NCI-H82 treated with DMSO at 0.1 percent for 48 hours (cell line): ENCODE results near the gene UPP1.
"Not testable (repeated sequence)": the region's sequence is repeated elsewhere in the genome, so short reads cannot be mapped to it uniquely, and the experiment has no call there.

Source experiments
- DNase-seq: peaks from one replicate; lab custom pipeline; 2025; ENCODE audit not compliant: unreplicated experiment; lab: John Stamatoyannopoulos, UW

The UPP1 gene

DNA sequence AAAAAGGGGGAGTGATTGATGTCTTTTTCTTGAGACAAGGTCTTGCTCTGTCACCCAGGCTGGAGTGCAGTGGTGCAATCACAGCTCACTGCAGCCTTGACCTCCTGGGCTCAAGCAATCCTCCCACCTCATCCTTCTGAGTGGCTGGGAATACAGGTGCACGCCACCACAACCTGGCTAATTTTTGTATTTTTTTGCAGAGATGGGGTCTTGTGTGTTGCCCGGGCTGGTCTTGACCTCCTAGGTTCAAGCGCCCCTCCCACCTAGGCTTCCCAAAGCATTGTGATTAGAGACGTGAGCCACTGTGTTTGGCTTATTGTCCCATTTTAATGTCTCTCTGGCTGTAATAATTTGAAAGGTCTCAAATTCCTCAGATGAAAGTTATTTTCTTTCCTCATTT, 21.8 kb downstream of the UPP1 start:
- no peak for DNase-seq

DNA sequence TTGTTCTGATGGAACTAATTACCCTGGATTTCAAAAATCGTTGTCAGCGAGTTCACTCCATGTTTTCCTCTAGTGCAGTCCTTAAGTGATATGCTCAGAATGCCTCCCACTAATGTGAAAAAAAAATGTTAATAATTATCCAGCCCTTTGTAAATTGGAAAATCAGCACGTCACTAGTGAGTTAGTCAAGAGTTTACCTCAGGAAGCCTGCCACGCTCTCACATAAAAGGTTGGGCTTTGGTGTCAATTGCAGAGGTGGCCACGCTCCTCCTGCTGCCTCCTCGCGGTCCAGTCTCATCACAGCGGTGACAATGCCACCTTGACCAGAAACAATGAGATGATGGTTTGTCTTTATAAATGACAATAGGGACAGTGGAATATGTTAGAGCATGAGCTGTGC, 22.5 kb downstream of the UPP1 start:
- no peak for DNase-seq

DNA sequence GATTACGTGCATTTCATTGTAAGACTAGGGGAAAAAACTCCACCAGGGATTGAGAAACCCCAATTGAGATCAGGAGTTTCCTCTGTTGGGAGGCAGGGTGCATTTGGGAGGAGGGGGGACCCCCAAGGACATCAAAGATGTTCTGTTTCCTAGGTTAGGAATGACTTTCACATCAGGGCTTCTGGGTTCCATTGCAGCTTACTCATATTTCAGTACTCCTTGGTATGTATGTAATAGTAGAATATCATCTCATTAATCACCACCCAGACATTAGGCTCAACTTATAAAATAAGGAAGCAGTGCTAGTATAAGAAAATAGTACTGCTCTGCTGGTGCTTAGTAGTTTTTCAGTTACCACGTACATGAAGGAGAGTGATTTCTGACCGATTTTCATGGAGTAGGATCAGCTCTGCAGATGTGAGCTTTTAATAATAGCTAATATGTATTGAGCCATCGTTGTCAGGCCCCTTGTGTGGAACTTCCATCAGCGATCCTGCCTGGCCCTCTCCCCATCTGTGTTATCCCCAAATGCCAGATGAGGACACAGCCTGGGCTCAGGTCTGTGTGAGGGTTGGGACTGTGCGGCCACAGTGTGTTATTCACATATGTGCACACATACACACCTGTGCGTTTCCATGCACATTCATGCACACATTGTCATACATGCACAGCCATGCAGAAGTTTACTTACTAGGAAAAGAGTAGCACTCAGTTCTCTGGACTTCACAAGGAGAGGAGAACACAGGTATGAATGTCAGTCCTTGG, 23.5 kb downstream of the UPP1 start:
- DNase-seq = no peak

DNA sequence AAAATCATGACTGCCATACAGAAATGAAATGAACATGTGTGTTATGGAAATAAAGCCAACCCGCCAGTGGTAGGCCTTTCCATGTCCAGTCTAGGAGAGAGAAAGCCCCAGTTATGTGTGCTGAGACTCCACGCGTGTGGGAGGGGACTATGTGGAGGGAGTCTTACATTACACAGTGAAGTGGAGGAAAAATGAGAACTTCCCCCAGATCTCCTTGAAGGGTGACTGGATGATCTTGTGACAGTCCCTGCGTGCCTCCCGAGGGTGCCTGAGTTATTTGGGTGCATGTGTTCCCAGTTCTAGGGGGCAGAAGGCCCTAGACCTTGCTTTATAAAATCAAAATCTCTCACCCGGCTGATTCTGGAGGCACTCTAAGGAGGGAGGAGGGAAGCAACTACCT, 24.2 kb downstream of the UPP1 start:
- no peak for DNase-seq

DNA sequence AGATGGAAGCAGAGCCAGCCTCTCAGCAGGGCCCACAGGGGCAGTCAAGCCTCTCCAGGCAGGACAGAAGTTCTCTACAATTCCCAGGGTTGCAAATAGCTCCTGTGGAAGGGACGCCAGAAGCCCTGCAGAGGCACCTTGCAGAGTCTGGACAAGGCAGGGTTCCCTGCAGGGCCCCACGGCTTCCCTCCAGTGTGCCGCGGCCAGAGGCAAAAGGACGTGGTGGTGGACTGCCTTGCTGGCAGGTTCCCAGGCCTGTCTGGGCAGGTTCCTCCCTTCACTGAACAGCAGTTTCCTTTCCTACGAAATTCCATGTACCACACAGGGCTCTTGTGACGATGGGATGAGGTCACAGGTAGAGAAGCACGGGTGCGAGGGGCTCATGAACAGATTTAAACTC, 25.1 kb downstream of the UPP1 start:
- no peak for DNase-seq

DNA sequence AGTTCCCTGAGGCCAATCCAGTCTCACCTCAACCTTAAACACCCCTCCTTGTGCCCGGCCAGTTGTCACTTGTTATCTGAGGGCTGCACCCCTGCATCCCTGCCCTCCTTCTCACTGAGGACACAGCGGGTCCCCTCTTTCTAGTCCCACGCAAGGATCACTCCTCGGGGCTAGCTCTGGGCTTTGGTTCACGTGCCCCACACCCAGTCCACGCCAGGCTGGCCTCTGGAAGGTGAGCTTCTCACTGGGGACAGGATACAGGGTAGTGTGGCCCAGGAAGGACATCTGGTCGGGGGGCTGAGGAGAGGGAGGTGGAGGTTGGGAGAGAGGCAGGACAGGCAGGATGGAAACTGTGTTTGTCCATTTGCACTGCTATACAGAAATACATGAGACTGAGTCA, 25.5 kb downstream of the UPP1 start:
- no peak for DNase-seq

DNA sequence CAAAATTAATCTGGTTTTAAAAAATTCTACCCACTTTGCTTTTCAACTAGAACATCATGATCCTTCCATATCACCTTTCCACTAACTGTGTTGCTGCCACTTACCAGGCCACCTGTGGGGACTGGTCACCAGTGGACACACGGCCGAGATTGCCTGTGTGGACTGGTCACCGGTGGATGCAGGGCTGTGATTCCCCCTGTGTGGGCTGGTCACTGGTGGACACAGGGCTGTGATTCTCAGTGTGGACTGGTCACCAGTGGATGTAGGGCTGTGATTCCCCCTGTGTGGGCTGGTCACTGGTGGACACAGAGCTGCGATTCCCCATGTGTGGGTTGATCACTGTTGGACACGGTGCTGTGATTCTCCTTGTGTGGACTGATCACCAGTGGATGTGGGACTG, 27.0 kb downstream of the UPP1 start:
- DNase-seq = no peak

DNA sequence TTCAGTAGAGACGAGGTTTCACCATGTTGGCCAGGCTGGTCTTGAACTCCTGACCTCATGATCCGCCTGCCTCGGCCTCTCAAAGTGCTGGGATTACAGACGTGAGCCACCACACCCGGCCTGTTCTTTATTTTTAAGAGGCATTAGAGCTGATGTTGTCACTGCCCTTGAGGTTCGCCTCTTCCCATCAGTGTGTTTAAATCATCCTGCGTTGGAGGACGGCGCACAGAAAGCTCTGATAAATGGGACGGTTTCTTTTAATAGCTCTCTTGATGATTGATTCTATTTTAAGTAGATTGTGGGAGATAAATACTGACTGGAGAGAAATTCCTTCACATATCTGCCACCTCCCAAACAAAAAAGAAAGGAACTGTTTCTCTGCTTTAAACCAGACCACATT, 29.0 kb downstream of the UPP1 start:
- no peak for DNase-seq

DNA sequence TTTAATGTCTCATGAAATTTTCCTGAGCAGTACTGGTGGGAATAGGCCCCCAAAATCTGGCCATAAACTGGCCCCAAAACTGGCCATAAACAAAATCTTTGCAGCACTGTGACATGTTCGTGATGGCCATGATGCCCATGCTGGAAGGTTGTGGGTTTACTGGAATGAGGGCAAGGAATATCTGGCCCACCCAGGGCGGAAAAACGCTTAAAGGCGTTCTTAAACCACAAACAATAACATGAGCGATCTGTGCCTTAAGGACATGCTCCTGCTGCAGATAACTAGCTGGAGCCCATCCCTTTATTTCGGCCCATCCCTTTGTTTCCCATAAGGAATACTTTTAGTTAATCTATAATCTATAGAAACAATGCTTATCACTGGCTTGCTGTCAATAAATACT, 31.5 kb downstream of the UPP1 start:
- not testable (repeated sequence) for DNase-seq

DNA sequence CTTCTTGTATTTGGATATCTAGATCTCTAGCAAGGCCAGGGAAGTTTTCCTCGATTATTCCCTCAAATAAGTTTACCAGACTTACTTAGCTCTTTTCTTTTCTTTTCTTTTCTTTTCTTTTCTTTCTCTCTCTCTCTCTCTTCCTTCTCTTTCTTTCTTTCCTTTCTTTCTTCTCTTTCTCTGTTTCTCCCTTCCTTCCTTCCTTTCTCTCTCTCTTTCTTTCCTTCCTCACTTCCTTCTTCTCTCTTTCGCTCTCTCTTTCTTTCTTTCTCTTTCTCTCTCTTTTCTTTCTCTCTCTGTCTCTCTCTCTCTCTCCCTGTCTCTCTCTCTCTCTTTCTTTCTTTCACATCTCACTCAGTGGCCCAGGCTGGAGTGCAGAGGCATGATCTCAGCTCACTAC, 37.0 kb downstream of the UPP1 start:
- DNase-seq = no peak

DNA sequence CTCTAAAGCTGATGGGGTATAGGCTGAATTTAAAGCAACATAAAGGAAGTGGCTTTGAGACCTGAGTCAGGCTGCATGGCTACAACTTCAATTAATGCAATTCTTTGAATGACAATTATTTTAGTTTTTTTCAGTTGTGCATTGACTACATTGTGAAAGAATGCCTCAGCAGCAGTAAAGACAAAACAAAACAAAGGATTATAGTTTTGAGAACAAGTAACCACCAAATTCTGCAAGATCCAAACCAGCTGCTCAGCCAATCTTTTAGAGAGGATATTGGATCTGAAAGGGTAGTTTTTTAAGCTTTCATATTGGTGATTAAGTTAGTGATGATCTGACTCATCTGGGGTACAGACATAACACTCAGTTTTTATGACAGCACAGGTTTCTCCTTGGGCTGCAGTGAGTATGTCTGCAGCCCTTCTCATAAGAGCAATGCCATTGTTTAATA, 41.6 kb downstream of the UPP1 start:
- DNase-seq = no peak

DNA sequence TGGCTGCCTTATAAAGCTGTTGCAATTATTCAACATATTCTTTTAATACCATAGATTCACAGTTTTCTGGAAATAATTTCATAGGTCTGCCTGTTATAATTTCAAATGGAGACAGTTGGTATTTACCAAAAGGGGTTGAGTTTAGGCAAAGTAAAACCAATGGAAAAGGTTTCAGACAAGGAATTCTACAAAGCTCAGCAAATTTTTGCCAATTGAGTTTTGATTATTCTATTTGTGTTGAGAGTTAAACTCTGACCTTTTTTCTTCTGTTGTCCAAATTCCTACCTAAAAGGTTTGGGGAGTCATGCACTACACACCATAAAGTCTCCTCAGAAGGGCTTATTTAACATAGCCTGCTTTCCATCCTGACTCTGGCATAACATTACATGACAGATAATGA, 43.7 kb downstream of the UPP1 start:
- DNase-seq = no peak

DNA sequence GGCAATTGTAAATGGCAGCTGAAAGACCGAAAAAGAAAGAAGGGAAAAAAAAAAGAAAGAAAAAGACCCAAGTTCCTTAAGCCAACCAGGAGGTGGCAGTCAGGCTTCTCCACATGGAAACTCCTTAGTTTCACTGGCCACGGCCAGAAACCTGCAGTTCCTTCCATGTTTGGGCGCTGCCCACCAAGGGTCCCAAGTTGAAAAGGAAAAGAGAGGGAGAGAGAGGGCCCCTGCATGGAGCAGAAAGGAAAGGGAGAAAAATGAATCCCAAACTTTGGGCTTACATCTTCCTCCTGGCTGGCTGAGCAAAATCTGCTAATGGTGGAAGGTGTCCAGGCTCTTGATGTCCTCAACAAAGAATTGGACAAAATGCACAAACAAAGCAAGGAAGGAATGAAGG, 50.4 kb downstream of the UPP1 start:
- no peak for DNase-seq

DNA sequence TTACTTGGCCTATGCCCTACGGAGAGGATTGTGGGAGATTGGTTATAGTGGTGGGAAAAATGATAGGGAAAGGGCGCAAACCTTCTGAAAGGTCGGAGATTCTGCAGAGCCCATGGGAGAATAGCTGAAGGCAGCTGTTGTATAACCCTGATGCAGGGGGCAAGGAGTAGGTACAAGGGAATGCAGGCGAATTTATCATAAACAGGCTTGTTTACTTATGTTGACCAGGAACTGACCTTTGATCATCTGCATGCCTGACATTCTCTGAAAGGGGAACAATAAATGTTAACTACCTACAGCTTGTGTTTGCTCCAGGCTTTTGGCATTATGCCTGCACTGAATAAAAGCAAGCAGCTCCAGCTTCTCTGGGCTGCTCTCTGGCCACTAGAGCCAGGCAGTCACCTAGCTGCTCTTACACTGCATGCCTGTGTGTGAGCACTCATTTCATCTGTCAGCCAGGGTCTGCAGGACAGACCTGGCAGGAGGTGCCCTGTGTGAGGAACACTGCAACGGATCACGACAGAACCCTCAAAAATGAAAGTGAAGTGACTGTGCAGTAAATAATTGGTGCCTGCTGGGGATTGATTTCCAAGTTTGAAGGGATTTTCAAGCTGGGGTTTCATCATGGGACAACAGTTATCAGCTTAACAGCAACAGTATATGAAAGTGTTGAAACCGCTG, 51.1 kb downstream of the UPP1 start:
- no peak for DNase-seq

DNA sequence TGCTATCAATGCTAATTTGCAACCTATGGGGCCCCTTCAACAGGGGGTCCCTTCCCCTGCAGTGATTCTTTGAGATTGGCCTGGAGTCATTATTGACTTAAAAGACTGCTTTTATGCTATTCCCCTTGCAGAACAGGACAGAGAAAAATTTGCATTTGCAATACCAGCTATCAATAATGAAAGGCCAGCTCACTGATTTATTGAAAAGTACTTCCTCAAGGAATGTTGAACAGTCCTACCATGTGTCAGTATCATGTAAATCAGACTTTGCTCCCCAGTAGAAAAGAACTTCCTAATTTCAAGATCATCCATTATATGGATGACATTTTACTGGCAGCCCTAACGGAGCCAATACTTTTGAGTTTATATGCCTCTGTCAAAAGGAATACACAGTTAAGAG, 52.5 kb downstream of the UPP1 start:
- DNase-seq = no peak

DNA sequence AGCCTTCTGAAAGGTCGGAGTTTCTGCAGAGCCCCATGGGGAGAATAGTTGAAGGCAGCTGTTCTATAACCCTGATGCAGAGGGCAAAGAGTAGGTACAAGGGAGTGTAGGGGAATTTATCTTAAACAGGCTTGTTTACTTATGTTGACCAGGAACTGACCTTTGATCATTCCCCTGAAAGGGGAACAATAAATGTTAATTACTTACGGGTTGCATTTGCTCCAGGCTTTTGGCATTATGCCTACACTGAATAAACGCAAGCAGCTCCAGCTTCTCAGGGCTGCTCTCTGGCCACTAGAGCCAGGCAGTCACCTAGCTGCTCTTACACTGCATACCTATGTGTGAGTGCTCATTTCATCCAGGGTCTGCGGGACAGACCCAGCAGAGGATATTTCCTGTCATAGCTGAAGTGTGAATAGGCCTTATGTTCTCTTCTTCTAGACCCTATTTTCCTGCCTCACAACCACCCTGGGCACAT, 55.3 kb downstream of the UPP1 start:
- no peak for DNase-seq

DNA sequence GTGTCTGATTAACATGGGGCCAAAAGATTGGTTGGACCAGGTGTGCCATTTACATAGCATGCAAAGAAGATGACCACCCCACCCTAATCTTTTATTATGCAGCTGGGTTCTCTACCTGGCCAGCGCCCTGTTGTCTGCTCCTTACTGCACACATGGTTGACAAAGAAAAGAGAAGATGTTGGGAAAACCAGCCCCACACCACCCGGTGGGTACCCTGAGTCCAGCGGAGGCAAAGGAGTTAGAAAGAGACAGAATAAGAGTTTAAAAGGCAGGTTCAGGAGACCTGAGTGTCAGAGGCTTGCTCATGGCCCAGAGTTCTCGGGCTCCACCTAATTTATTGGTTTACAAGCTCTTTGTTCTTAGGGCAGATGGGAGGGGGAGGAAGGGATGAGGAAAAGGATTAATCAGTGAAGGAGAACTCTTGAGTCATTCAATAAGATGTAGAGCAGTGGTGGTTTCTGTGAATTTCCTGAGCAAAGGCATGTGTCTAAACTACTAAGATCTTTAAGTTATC, 58.1 kb downstream of the UPP1 start:
- DNase-seq = no peak

DNA sequence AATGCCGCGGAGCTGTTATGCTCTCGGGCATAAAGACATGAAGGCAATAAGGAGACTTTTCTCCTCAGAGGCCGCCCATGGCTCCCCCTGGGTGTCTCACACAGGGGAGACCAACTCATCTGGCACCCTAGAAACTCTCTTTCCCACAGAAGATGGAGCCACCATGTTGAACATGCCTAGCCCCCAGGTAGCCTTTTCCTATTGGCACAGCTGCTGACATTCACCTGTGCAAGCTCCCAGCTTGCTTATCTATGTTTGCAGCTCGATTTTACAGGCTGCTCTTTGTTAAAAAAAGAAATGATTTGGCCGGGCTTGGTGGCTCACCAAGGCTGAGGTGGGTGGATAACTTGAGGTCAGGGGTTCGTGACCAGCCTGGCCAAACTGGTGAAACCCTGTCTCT, 58.6 kb downstream of the UPP1 start:
- not testable (repeated sequence) for DNase-seq

DNA sequence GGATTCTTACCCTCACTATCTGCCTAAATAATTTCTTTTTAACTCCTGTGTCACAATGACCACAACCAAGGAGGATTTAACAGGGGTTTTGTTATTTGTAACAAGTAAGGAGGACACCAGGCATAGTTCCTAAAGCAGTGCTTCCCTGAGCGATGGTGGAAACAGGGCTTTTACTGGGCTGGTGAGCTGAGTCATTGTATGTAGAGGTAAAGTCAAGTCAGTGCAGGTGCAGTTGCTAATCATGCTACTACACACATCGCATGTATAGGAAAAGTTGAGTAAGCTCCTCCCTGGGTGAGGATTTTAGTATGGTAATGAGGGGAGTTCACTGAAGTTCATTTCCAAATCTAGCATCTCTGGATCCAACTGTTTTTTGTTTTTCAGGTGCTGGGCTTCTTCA, 59.2 kb downstream of the UPP1 start:
- no peak for DNase-seq

DNA sequence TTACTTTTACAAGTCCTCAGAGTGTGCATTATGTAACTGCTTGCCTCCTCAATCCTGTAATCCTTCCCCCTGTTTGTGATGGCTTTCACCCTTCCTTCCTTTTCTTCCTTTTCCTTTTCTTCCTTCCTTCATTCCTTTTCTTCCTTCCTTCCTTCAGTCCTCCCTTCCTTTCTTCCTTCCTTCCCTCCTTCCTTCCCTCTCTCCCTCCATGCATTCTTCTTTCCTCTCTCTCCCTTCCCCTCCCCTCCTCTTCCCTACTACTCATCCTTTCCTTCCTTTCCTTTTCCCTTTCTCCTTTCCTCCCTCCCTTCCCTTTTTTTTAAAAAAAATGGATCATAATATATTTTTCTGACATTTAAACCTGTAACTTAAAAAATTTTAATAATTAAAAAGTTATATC, 60.0 kb downstream of the UPP1 start:
- no peak for DNase-seq

DNA sequence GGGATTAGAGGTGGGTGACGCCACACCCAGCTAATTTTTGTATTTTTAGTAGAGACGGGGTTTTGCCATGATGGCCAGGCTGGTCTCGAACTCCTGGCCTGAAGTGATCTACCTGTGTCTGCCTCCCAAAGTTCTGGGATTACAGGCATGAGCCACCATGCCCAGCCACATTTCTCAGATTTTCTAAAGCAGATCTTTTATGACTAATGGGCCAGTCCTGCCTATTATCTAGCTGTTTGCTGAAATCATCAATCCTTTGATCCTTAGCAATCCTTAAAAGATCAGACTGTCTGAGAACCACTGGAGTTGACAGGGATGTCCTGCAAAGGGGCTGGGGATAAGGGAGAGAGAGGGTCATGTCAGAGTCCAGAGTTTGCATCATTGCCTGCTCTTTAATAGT, 61.0 kb downstream of the UPP1 start:
- no peak for DNase-seq

DNA sequence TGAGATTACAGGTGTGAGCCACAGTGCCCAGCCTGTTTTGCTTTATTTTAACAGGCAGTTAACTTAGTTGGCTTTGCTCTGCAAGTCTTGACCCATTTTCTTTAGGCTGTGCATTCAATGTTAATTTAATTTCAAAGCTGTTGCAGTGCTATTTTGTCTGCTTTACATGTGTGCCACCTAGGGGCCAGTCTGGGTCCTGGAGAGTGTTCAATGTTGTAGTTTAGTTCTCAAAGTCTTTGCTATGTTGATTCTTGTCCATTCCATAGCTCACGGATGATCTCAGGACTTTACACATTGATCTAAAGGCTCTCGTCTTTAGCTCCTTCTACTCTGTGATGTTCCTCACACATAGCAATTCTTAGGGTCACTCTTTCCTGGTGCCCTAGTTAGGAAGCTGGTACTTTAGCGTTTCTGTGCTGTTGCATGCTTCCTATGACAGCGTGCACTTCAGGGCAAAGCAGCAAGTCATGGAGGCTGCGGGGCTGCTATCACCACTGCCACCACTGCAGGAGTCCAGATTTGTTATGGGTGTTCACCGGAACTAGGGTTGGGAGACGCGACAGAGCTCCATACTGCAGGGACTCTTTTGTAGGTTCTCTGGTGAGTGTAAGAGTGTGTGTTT, 65.8 kb downstream of the UPP1 start:
- no peak for DNase-seq
